ENCODE results near the gene DIP2C.

The DIP2C gene

DNA sequence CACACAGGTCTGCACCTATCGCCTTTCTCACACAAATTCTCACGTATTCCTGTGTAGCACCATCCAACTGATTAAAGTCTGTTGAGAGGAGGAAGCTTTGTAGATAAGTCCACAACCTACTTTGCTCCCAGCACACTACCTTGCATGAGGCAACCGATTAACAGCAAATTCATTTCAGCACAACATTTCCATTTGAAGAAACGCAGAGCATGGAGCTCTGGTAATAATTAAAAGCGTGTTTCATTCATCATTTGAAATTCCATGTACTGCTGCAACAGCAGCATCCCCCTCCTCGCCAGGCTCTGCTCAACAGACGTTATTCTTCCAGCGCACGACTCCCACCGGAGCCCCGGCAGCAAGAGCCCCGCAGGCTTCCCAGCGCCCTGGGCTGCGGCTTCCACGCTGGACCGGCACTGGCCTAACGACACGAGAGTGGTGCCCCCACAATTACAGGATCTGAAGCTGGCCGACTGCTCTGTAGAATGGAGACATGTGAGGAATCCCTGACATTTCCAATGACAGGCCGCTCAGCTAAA lies 118.8 kb downstream of the DIP2C start:
- no peaks in the 10 kb centered on the region for H3K4me1 ChIP-seq (ENCODE audit: control insufficient read depth in 2 of 2, insufficient read depth in 2 of 2, low read length in 2 of 2)
- H3K4me3 ChIP-seq (ENCODE audit: low read length in 2 of 2): no peak overlapping the region
- H3K9me3 ChIP-seq (ENCODE audit: control insufficient read depth in 2 of 2, low read length in 2 of 2): peaks cover 0 to 2% of the 10 kb centered on the region in 2 donors
- H3K27ac ChIP-seq (ENCODE audit: low read depth in 2 of 2, low read length in 2 of 2): no peak overlapping the region
- no peak overlapping the region for H3K9ac ChIP-seq (ENCODE audit: low read depth in 1 of 2, low read length in 2 of 2)
- H3K36me3 ChIP-seq (ENCODE audit: control insufficient read depth in 2 of 2, insufficient read depth in 2 of 2, low read length in 2 of 2): no peaks in the 10 kb centered on the region
- H3K27me3 ChIP-seq (ENCODE audit: control insufficient read depth in 2 of 2, insufficient read depth in 2 of 2, low read length in 2 of 2): no peaks in the 10 kb centered on the region

DNA sequence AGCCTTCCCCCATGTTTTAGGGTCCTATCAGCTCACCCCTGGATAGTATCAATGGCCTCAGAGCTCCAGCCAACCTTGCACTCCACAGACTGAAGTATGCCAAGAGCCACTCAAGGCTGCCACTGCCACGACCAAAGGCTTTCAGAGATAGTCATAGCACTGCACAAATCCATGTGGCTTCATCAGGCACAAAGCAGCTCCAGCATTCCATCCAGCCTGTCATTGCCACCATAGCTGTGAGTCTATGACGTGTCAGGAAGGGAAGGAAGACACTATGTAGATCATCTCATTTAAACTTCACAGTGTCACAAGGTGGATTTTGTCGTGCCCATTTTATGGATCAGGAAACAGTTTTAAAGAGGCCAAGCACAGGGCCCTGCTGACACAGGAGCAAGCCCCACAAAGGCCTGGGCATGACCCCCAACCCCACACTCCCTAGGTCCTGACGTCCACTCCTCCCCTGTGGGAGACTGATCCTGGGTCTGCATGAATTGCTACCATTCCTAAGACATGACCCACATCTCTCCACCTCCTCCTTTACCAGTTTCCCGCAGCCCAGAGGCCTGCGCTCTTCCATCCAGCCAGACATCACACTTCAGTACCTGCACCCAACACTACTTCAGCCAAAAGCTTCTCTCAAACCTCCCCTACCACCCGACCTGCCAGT lies 119.4 kb downstream of the DIP2C start:
- H3K27ac ChIP-seq (ENCODE audit: low read depth in 2 of 2, low read length in 2 of 2): no peak overlapping the region
- H3K4me1 ChIP-seq (ENCODE audit: control insufficient read depth in 2 of 2, insufficient read depth in 2 of 2, low read length in 2 of 2): no peaks in the 10 kb centered on the region
- H3K4me3 ChIP-seq (ENCODE audit: low read length in 2 of 2): no peak overlapping the region

DNA sequence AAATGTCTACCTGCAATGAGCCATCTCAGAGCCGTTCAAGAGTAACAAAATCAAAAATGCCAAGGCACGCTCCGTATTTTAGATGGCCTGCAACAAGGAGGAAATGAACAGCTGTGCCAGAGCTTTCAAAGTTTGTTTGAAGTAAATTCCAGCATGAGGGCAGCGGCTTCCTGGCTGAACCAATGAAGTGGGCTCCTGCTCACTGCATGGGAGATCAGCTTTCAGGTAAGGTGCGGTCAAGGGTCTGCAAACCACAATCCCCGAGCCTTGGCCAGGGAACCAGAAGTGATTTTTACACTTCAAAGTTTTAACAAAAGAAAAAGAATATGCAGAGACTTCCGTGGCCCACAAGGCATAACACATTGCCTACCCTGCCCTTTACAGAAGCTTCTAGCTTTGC lies 120.6 kb downstream of the DIP2C start:
- H3K27me3 ChIP-seq (ENCODE audit: control insufficient read depth in 2 of 2, insufficient read depth in 2 of 2, low read length in 2 of 2): no peaks in the 10 kb centered on the region
- no peak overlapping the region for H3K4me3 ChIP-seq (ENCODE audit: low read length in 2 of 2)
- no peak overlapping the region for H3K27ac ChIP-seq (ENCODE audit: low read depth in 2 of 2, low read length in 2 of 2)
- H3K36me3 ChIP-seq (ENCODE audit: control insufficient read depth in 2 of 2, insufficient read depth in 2 of 2, low read length in 2 of 2): no peaks in the 10 kb centered on the region
- no peak overlapping the region for H3K9ac ChIP-seq (ENCODE audit: low read depth in 1 of 2, low read length in 2 of 2)
- H3K9me3 ChIP-seq (ENCODE audit: control insufficient read depth in 2 of 2, low read length in 2 of 2): peaks cover 0 to 2% of the 10 kb centered on the region in 2 donors
- H3K4me1 ChIP-seq (ENCODE audit: control insufficient read depth in 2 of 2, insufficient read depth in 2 of 2, low read length in 2 of 2): no peaks in the 10 kb centered on the region

More for the DNA sequence above, 119.4 kb downstream of the DIP2C start:
- H3K9me3 ChIP-seq (ENCODE audit: control insufficient read depth in 2 of 2, low read length in 2 of 2): peaks cover 0 to 2% of the 10 kb centered on the region in 2 donors
- H3K27me3 ChIP-seq (ENCODE audit: control insufficient read depth in 2 of 2, insufficient read depth in 2 of 2, low read length in 2 of 2): no peaks in the 10 kb centered on the region
- no peaks in the 10 kb centered on the region for H3K36me3 ChIP-seq (ENCODE audit: control insufficient read depth in 2 of 2, insufficient read depth in 2 of 2, low read length in 2 of 2)
- H3K9ac ChIP-seq (ENCODE audit: low read depth in 1 of 2, low read length in 2 of 2): no peak overlapping the region

DNA sequence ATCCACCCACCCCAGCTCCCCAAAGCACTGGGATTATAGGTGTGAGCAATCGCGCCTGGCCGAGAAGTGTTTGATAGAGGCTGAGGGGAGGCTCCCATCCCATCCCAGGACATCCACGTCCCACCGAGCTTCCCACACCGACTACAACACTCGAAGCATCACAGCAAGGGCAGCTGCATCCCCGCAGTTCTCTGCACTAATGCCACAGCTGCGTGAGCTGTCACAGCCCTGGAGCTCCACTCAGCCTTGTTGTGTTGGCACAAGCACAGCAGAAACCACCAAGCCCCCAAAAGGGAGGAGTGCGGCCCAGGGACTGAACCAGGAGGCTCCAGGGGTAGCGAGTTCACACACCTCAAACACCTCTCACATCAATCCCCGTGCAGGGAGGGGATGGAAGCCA lies 121.6 kb downstream of the DIP2C start:
- H3K9ac ChIP-seq (ENCODE audit: low read depth in 1 of 2, low read length in 2 of 2): no peak overlapping the region
- no peaks in the 10 kb centered on the region for H3K36me3 ChIP-seq (ENCODE audit: control insufficient read depth in 2 of 2, insufficient read depth in 2 of 2, low read length in 2 of 2)
- no peak overlapping the region for H3K4me3 ChIP-seq (ENCODE audit: low read length in 2 of 2)
- no peak overlapping the region for H3K27ac ChIP-seq (ENCODE audit: low read depth in 2 of 2, low read length in 2 of 2)
- peaks cover 0 to 2% of the 10 kb centered on the region in 2 donors for H3K9me3 ChIP-seq (ENCODE audit: control insufficient read depth in 2 of 2, low read length in 2 of 2)
- no peaks in the 10 kb centered on the region for H3K4me1 ChIP-seq (ENCODE audit: control insufficient read depth in 2 of 2, insufficient read depth in 2 of 2, low read length in 2 of 2)
- no peaks in the 10 kb centered on the region for H3K27me3 ChIP-seq (ENCODE audit: control insufficient read depth in 2 of 2, insufficient read depth in 2 of 2, low read length in 2 of 2)

DNA sequence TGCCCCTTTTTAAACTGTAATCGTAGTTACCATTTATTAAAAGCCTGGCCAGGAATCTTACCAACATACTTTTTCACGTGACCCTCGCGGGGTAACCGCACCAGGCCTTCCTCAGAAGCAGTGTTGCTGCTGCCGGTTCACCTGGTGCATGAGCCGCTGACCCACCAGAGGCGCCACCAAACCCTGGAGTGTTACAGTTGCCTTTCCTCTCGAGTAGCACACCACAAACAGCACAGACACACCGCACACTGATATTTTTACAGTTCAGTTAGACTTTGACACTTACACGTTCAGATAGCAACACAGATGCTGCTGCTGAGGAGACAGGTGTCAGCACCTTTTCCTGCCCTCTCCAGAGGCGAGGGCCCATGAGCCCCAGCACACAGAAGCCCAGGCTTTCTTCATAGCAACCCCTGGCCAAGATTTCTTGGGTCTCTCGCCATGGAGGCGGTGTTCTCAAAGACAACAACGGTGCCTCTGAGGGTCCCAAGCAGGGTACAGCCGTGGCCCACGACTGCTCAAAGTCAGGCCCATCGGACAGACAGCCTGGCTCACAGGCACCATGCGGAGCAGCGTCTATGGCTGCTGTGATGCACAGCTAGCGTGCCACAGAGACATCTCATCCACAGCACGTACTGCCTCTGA lies 123.1 kb downstream of the DIP2C start:
- Histone ChIP-seq H3K27me3 (ENCODE audit: control insufficient read depth in 2 of 2, insufficient read depth in 2 of 2, low read length in 2 of 2) (no peaks in the 10 kb centered on the region), H3K27ac (ENCODE audit: low read depth in 2 of 2, low read length in 2 of 2) (no peak overlapping the region), H3K9me3 (ENCODE audit: control insufficient read depth in 2 of 2, low read length in 2 of 2) (peaks cover 0 to 2% of the 10 kb centered on the region in 2 donors), H3K9ac (ENCODE audit: low read depth in 1 of 2, low read length in 2 of 2) (no peak overlapping the region), H3K4me3 (ENCODE audit: low read length in 2 of 2) (no peak overlapping the region), H3K4me1 (ENCODE audit: control insufficient read depth in 2 of 2, insufficient read depth in 2 of 2, low read length in 2 of 2) (no peaks in the 10 kb centered on the region), H3K36me3 (ENCODE audit: control insufficient read depth in 2 of 2, insufficient read depth in 2 of 2, low read length in 2 of 2) (no peaks in the 10 kb centered on the region)

DNA sequence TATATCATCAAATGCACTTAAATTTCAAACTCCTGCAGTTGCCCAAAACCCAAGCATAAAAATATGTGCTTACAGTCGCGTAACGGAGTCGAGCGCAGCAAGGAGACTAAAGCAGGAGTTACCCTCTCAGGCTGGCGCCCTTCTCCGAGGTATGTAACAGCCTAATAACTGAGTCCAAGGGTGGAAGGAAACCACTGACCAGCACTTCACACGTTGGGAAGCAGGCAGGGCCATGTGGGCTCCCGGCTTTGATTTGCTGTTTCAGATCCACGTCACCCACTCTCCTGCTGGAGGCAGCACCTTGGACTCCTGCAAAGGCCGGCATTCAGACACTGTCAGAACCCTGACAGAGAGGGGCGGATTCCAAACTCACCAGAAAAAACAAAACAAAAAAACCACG lies 123.8 kb downstream of the DIP2C start:
- no peaks in the 10 kb centered on the region for H3K27me3 ChIP-seq (ENCODE audit: control insufficient read depth in 2 of 2, insufficient read depth in 2 of 2, low read length in 2 of 2)
- no peak overlapping the region for H3K4me3 ChIP-seq (ENCODE audit: low read length in 2 of 2)
- no peaks in the 10 kb centered on the region for H3K4me1 ChIP-seq (ENCODE audit: control insufficient read depth in 2 of 2, insufficient read depth in 2 of 2, low read length in 2 of 2)
- no peaks in the 10 kb centered on the region for H3K36me3 ChIP-seq (ENCODE audit: control insufficient read depth in 2 of 2, insufficient read depth in 2 of 2, low read length in 2 of 2)
- H3K9ac ChIP-seq (ENCODE audit: low read depth in 1 of 2, low read length in 2 of 2): no peak overlapping the region
- peaks cover 0 to 2% of the 10 kb centered on the region in 2 donors for H3K9me3 ChIP-seq (ENCODE audit: control insufficient read depth in 2 of 2, low read length in 2 of 2)
- H3K27ac ChIP-seq (ENCODE audit: low read depth in 2 of 2, low read length in 2 of 2): no peak overlapping the region

DNA sequence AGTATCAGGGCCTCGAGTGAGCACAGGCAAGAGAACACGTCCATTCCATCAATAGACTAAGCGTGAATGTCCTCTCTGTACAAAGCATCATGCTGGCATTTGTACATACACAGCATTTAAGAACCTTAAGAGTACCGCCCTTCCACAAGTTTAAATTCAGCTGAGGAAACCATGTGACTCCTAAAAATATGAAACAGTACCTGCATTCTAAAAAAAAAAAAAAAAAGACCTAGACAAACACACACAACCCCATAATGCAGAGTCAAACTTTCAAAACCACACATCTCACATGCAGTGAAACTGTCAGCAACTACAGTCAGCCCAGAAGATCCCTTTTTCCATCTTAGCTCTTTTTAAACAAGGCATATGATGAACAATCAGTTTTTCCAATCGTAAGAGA lies 124.3 kb downstream of the DIP2C start:
- H3K27me3 ChIP-seq (ENCODE audit: control insufficient read depth in 2 of 2, insufficient read depth in 2 of 2, low read length in 2 of 2): no peaks in the 10 kb centered on the region
- peaks cover 0 to 2% of the 10 kb centered on the region in 2 donors for H3K9me3 ChIP-seq (ENCODE audit: control insufficient read depth in 2 of 2, low read length in 2 of 2)
- H3K27ac ChIP-seq (ENCODE audit: low read depth in 2 of 2, low read length in 2 of 2): no peak overlapping the region
- H3K4me1 ChIP-seq (ENCODE audit: control insufficient read depth in 2 of 2, insufficient read depth in 2 of 2, low read length in 2 of 2): no peaks in the 10 kb centered on the region
- H3K4me3 ChIP-seq (ENCODE audit: low read length in 2 of 2): no peak overlapping the region
- no peaks in the 10 kb centered on the region for H3K36me3 ChIP-seq (ENCODE audit: control insufficient read depth in 2 of 2, insufficient read depth in 2 of 2, low read length in 2 of 2)
- H3K9ac ChIP-seq (ENCODE audit: low read depth in 1 of 2, low read length in 2 of 2): no peak overlapping the region

DNA sequence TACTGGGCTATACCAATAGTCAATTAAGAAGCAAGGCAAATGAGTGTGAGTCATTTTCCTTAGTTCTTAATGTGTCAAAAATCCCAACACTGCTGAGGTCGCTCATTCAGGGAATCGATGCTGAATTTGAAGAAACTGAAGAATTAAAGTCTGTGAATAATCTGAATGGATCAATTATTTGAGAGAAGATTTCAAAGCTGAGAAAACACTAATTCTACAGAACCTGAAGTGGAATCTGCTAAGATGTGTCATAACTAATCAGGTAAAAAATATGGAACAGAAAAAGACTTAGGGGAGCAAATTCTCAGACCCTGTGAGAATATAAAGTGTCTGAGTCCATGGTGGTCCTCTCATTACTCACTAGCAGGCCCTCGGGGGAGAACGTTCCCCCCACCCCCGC lies 125.6 kb downstream of the DIP2C start:
- Histone ChIP-seq H3K36me3 (ENCODE audit: control insufficient read depth in 2 of 2, insufficient read depth in 2 of 2, low read length in 2 of 2) (no peaks in the 10 kb centered on the region), H3K9ac (ENCODE audit: low read depth in 1 of 2, low read length in 2 of 2) (no peak overlapping the region), H3K27me3 (ENCODE audit: control insufficient read depth in 2 of 2, insufficient read depth in 2 of 2, low read length in 2 of 2) (no peaks in the 10 kb centered on the region), H3K4me3 (ENCODE audit: low read length in 2 of 2) (no peak overlapping the region), H3K27ac (ENCODE audit: low read depth in 2 of 2, low read length in 2 of 2) (no peak overlapping the region), H3K4me1 (ENCODE audit: control insufficient read depth in 2 of 2, insufficient read depth in 2 of 2, low read length in 2 of 2) (no peaks in the 10 kb centered on the region), H3K9me3 (ENCODE audit: control insufficient read depth in 2 of 2, low read length in 2 of 2) (no peaks in the 10 kb centered on the region)

DNA sequence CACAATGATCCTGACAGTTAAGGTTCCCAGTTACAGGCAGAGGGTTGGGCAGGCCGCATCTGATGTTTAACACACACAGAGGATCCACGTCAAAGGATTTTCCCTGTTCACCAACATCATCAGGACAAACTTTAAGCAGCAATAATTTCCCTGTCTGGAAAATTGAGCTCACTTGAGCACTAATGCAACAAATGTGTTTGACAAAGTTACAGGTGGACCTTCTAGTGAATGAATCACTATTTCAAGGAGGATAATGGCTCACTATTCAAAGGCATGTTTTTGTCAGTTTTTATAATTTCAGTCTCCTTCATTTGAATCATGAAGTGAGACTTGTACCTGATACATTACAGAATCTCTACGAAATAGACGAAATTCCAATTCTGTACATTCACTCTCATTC lies 127.3 kb downstream of the DIP2C start:
- Histone ChIP-seq H3K27ac (ENCODE audit: low read depth in 2 of 2, low read length in 2 of 2) (no peak overlapping the region), H3K4me3 (ENCODE audit: low read length in 2 of 2) (no peak overlapping the region), H3K9me3 (ENCODE audit: control insufficient read depth in 2 of 2, low read length in 2 of 2) (no peaks in the 10 kb centered on the region), H3K4me1 (ENCODE audit: control insufficient read depth in 2 of 2, insufficient read depth in 2 of 2, low read length in 2 of 2) (no peaks in the 10 kb centered on the region), H3K9ac (ENCODE audit: low read depth in 1 of 2, low read length in 2 of 2) (no peak overlapping the region), H3K36me3 (ENCODE audit: control insufficient read depth in 2 of 2, insufficient read depth in 2 of 2, low read length in 2 of 2) (no peaks in the 10 kb centered on the region), H3K27me3 (ENCODE audit: control insufficient read depth in 2 of 2, insufficient read depth in 2 of 2, low read length in 2 of 2) (no peaks in the 10 kb centered on the region)

DNA sequence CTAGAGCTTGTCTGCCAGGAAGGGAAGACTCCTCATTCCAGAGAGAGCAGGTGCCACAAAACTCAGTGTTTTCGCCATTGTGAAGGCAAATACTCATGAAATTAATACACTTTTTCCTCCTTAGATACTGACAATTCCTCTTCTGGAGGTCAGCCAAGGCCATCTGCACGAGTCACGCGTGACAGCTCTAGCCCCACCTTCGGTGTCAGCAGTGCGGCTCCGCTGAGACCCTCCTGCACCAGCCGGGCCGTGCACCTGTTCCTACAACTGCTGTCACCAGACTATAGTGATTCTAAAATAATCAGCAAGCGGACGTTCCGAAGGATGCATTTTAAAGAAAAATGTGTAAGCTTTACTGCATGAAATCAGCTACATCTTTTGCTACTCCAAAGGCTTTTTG lies 127.7 kb downstream of the DIP2C start:
- H3K4me3 ChIP-seq (ENCODE audit: low read length in 2 of 2): no peak overlapping the region
- no peaks in the 10 kb centered on the region for H3K27me3 ChIP-seq (ENCODE audit: control insufficient read depth in 2 of 2, insufficient read depth in 2 of 2, low read length in 2 of 2)
- no peak overlapping the region for H3K27ac ChIP-seq (ENCODE audit: low read depth in 2 of 2, low read length in 2 of 2)
- H3K9me3 ChIP-seq (ENCODE audit: control insufficient read depth in 2 of 2, low read length in 2 of 2): no peaks in the 10 kb centered on the region
- no peaks in the 10 kb centered on the region for H3K36me3 ChIP-seq (ENCODE audit: control insufficient read depth in 2 of 2, insufficient read depth in 2 of 2, low read length in 2 of 2)
- no peaks in the 10 kb centered on the region for H3K4me1 ChIP-seq (ENCODE audit: control insufficient read depth in 2 of 2, insufficient read depth in 2 of 2, low read length in 2 of 2)
- H3K9ac ChIP-seq (ENCODE audit: low read depth in 1 of 2, low read length in 2 of 2): no peak overlapping the region

Measured in mucosa of rectum (tissue), 2 donors.